Transverse colon (tissue), 4 donors: ENCODE measurements around the gene CEP170B. TPM values are rescaled to one million over a fixed set of nuclear protein-coding genes. Genes with fewer than 3 reads are reported as not detected.
A peak's percentile ranks its signal among the peaks of the same experiment; 100 is the strongest.

ENCODE experiments used
- DNase-seq: peaks from one replicate; pipeline ENCODE4 v3.0.0-alpha.2; 2019
- H3K27ac ChIP-seq, 4 donors: fragments of 200-600 bp; sonication (generic); 2 replicates each; pipeline ENCODE4 v1.5.1; 2016 to 2018; ENCODE audit warnings: inconsistent platforms in 4 of 4
- H3K27me3 ChIP-seq: fragments of 200-600 bp; sonication (generic); 2 replicates; pipeline ENCODE4 v1.5.1; 2017; ENCODE audit warnings: inconsistent platforms
- H3K36me3 ChIP-seq, 4 donors: fragments of 200-600 bp; sonication (generic); 2 replicates each; pipeline ENCODE4 v1.5.1; 2017 to 2019; ENCODE audit warnings: inconsistent platforms in 4 of 4
- H3K4me1 ChIP-seq, 4 donors: fragments of 200-600 bp; sonication (generic); 2 replicates each; pipeline ENCODE4 v1.5.1; 2017 to 2020; ENCODE audit warnings: inconsistent platforms in 4 of 4
- H3K4me3 ChIP-seq, 4 donors: fragments of 200-600 bp; sonication (generic); 1 replicate in 1 of 4; 2 replicates in 3 of 4; pipeline versions ENCODE4 v1.5.1 to v1.6.1; 2017 to 2019; ENCODE audit warnings: inconsistent platforms in 4 of 4
- H3K9me3 ChIP-seq, 2 donors: fragments of 200-600 bp; sonication (generic); 2 replicates each; pipeline ENCODE4 v1.5.1; 2017 to 2019; ENCODE audit warnings: inconsistent platforms in 2 of 2
- EP300 ChIP-seq: sonication (generic); formaldehyde crosslinking; IDR thresholded peaks from one replicate; pipeline ENCODE4 v1.6.1; 2017; ENCODE audit warnings: antibody characterized with exemption, low read depth
- POLR2A ChIP-seq: fragments of 450-650 bp; IDR thresholded peaks from one replicate; pipeline ENCODE4 v1.6.1; 2016; ENCODE audit warnings: antibody characterized with exemption, mild to moderate bottlenecking, moderate library complexity
- POLR2AphosphoS5 ChIP-seq, 3 donors: sonication (generic); formaldehyde crosslinking; IDR thresholded peaks; one replicate each; pipeline ENCODE4 v1.6.1; 2016; ENCODE audit warnings: antibody characterized with exemption in 3 of 3
- WGBS, 2 donors: methylation state at CpG; one replicate each; pipeline ENCODE4 v1.1.5; 2018; ENCODE audit warnings: low coverage in 1 of 2; 5-methylcytosine and 5-hydroxymethylcytosine counted together
- in situ Hi-C, 4 donors: fragments of 200-750 bp; cut with MboI; loops; one replicate each; pipeline versions ENCODE4 v1.15.0 to v1.15.1; 2017; ENCODE audit warnings: low sequenced_read_pairs in 3 of 4, low pct_ligation_motif_present in 1 of 4, low pct_unique_long_range_greater_than_20kb in 1 of 4
- intact Hi-C: fragments of 100-400 bp; cut with DNase I; formaldehyde crosslinking; loops from one replicate; pipeline ENCODE4 v1.15.1; 2023; ENCODE audit warnings: low total_unique reads
- total RNA-seq, 4 donors: library from RNA; depleted of rRNA; stranded (reverse); fragments of >200 nt; gene quantifications; one replicate each; pipeline ENCODE4 v1.1.0, GENCODE V29; 2016
- TF ChIP-seq, protein P1 (sequence below), 5 experiments: fragments of 200-600 bp in 3 of 5; fragments of 450-650 bp in 2 of 5; sonication (generic) in 3 of 5; IDR thresholded peaks; 1 replicate in 2 of 5; 2 replicates in 3 of 5; pipeline ENCODE4 v1.5.1; 2016 to 2017; ENCODE audit warnings: antibody characterized with exemption in 5 of 5, inconsistent platforms in 3 of 5, mild to moderate bottlenecking in 2 of 5, moderate library complexity in 1 of 5

Gene CEP170B
- total RNA-seq, 4 donors from 2014 or later = 56.0 to 195 (median 109) TPM

DNA sequence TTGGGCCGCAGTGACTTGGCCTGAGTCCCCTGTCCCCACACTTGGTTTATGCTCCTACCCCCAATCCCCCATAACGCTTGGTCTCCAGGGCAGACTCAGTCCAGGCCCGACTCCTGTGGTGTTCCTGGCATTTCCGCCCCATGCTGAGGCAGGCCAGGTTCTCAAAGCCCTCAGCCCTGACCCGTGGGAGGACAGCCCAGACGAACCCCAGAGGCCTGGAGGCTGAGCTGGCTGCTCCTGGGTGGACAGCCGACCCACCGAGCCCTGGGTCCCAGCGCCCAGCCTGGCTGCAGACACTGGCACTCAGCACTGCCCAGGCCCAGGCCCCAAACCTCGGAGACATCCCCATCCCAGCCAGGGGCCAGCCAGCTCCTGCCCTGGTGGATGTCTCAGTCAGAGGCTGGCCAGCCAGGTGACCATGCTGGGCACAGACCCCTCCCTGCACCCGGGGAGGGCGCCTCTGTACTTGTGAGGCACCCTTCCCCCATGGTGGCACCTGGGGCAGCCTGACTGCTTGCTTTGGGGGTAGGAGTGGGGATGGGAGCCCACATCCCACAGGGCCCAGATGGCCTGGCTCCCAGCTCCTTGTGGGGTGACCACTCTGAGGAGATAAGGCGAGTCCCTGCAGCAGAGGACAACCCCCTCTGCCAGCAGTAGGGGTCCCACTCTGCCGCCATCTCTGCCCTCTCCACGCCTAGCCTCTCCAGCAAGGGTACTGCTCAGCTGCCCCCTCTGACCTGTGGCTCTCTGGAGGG is 61.0 kb downstream of the CEP170B start:
- intact Hi-C loops = no loop called here
- no peak for TF ChIP-seq POLR2AphosphoS5 (IDR thresholded peaks at IDR 0.05)
- no peak for TF ChIP-seq POLR2A
- no peak for TF ChIP-seq EP300
- TF ChIP-seq, protein P1, sequence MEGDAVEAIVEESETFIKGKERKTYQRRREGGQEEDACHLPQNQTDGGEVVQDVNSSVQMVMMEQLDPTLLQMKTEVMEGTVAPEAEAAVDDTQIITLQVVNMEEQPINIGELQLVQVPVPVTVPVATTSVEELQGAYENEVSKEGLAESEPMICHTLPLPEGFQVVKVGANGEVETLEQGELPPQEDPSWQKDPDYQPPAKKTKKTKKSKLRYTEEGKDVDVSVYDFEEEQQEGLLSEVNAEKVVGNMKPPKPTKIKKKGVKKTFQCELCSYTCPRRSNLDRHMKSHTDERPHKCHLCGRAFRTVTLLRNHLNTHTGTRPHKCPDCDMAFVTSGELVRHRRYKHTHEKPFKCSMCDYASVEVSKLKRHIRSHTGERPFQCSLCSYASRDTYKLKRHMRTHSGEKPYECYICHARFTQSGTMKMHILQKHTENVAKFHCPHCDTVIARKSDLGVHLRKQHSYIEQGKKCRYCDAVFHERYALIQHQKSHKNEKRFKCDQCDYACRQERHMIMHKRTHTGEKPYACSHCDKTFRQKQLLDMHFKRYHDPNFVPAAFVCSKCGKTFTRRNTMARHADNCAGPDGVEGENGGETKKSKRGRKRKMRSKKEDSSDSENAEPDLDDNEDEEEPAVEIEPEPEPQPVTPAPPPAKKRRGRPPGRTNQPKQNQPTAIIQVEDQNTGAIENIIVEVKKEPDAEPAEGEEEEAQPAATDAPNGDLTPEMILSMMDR (IDR thresholded peaks at IDR 0.05) = no peak
- no peaks in the 10 kb centered on the region for H3K36me3 ChIP-seq
- peaks cover 2% of the 10 kb centered on the region for H3K27me3 ChIP-seq
- DNase-seq = no peak
- no peak overlapping the region for H3K27ac ChIP-seq
- H3K4me3 ChIP-seq = no peak overlapping the region
- peaks cover 0 to 6% (median 2%) of the 10 kb centered on the region in 4 donors for H3K4me1 ChIP-seq
- H3K9me3 ChIP-seq = no peaks in the 10 kb centered on the region
- in situ Hi-C loops = no loop called here
- 69% methylated on average over 11 of the region's 15 CpGs; no CpG with 5 or more reads in 1 of the 2 donors for WGBS, 2 donors

DNA sequence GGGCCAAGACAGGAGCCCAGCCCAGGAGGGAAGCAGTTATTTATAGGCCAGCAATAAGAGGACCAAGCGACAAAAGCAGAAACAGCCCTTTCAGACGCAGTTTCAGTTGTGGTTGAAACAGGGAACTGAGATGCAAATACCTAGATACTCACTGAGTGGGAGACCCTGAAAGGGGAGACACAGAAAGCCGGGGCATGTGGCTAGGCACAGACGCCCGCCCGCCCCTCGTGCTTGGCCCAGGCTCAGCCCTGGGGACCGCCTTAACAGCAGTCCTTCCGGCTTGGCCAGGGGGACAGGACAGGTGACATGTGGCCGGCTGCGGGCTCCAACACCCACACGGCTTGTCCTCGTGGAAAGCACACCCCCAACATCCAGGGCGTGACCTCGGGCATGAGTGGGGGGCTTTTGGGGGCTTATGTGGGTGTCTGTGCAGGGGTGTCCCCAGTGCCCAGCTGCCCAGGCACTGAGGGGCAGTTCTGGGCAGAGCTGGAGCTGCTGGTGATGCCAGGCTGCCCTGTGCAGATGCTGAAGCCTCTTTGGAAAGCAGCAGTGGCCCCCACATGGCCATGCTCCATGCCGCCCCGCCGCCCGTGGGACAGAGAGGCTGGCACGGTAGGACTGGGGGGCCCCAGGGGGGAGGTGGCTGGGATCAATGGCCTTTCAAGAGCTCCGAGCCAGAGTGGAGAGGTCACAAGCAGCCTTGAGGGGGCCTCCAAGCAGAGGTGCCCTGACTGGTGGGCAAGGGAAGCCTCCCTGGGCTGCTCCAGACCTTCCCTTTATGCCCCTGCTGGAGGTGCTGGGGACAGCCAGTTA is 61.8 kb downstream of the CEP170B start:
- no peak overlapping the region for H3K27ac ChIP-seq
- TF ChIP-seq, protein P1 (IDR thresholded peaks at IDR 0.05) = no peak
- TF ChIP-seq POLR2AphosphoS5 (IDR thresholded peaks at IDR 0.05) (no peak), EP300 (no peak), POLR2A (no peak)
- intact Hi-C loops = no loop called here
- H3K36me3 ChIP-seq = no peaks in the 10 kb centered on the region
- in situ Hi-C loops = no loop called here
- 60% methylated on average over 18 of the region's 21 CpGs; no CpG with 5 or more reads in 1 of the 2 donors for WGBS, 2 donors
- no peaks in the 10 kb centered on the region for H3K9me3 ChIP-seq
- H3K4me3 ChIP-seq = no peak overlapping the region
- DNase-seq = peak; percentile 38
- peaks cover 0 to 6% (median 2%) of the 10 kb centered on the region in 4 donors for H3K4me1 ChIP-seq
- H3K27me3 ChIP-seq = peaks cover 10% of the 10 kb centered on the region

DNA sequence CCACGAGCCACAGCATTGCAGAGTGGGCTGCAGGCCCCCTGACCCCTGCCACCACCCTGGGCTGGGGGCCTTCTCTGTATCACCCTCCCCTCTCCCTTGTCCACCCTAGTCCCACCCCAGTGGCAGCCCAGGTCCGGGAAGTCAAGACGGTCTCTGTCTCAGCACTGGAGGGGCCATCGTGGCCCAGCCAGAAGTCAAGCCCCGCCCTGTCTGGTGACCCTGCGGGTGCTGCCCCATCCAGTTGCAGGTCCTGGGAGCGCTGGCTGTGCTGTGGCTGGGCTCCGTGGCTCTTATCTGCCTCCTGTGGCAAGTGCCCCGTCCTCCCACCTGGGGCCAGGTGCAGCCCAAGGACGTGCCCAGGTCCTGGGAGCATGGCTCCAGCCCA is 62.4 kb downstream of the CEP170B start:
- Histone ChIP-seq H3K36me3 (no peaks in the 10 kb centered on the region), H3K4me1 (peaks cover 0 to 6% (median 3%) of the 10 kb centered on the region in 4 donors), H3K4me3 (no peak overlapping the region), H3K9me3 (no peaks in the 10 kb centered on the region), H3K27me3 (peaks cover 16% of the 10 kb centered on the region), H3K27ac (no peak overlapping the region)
- 66% methylated on average over 10 of the region's 10 CpGs; no CpG with 5 or more reads in 1 of the 2 donors for WGBS, 2 donors
- intact Hi-C loops (no loop called here), in situ Hi-C loops (no loop called here)
- TF ChIP-seq EP300 (no peak), POLR2AphosphoS5 (IDR thresholded peaks at IDR 0.05) (no peak), POLR2A (no peak)
- TF ChIP-seq, protein P1 (IDR thresholded peaks at IDR 0.05) = no peak
- no peak for DNase-seq

DNA sequence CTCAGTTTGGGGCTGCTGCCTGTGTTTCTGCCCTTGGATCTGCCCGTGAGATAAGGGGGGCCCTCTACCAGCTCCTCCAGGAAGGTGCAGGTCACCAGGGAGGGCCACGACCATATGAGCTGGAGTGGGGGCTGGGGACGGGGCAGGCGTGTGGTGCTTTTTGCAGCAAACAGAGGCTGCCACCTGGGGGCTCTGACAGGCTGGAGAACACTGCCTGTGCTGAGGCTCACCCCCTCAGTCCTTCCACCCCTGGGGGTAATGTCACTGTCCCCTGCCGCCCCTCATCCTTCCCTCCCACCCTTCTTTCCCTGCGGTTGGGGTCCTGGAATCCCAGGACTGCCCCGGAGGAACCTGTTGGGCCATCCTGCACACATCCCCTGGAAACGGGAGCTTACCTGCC is 62.8 kb downstream of the CEP170B start:
- H3K4me3 ChIP-seq = no peak overlapping the region

More for the DNA sequence above, 62.8 kb downstream of the CEP170B start:
- peaks cover 0 to 9% (median 7%) of the 10 kb centered on the region in 4 donors for H3K4me1 ChIP-seq
- 60% methylated on average over 8 of the region's 8 CpGs; no CpG with 5 or more reads in 1 of the 2 donors for WGBS, 2 donors
- intact Hi-C loops = no loop called here
- no peak for DNase-seq
- H3K27ac ChIP-seq = no peak overlapping the region
- H3K27me3 ChIP-seq = peaks cover 21% of the 10 kb centered on the region
- no peaks in the 10 kb centered on the region for H3K9me3 ChIP-seq
- in situ Hi-C loops = no loop called here
- H3K36me3 ChIP-seq = no peaks in the 10 kb centered on the region
- TF ChIP-seq EP300 (no peak), POLR2A (no peak), POLR2AphosphoS5 (IDR thresholded peaks at IDR 0.05) (no peak)
- TF ChIP-seq, protein P1 (IDR thresholded peaks at IDR 0.05) = no peak
